Muscle of arm (tissue), 12 donors: ENCODE results near the gene ZNF446. TPM values are rescaled to one million over a fixed set of nuclear protein-coding genes. Genes with fewer than 3 reads are reported as not detected.
"Not testable (repeated sequence)": the region's sequence is repeated elsewhere in the genome, so short reads cannot be mapped to it uniquely, and the experiment has no call there.

ENCODE experiments used
- DNase-seq: peaks from one replicate; pipeline ENCODE4 v3.0.0-alpha.2; 2013
- polyA plus RNA-seq, 12 donors: library from polyadenylated mRNA; unstranded; fragments of 120-200 nt; gene quantifications; one replicate each; pipeline ENCODE4 v1.2.1, GENCODE V29; 2013; ENCODE audit not compliant: insufficient read length in 12 of 12

The ZNF446 gene
- polyA plus RNA-seq, 12 donors, result 4.8 to 10.4 (median 6.8) TPM; not detected in 1

- DNase-seq, result no peak
Measured at GRCh38 chr19:58469241-58470013, 6.7 kb upstream of the ZNF446 start.

DNA sequence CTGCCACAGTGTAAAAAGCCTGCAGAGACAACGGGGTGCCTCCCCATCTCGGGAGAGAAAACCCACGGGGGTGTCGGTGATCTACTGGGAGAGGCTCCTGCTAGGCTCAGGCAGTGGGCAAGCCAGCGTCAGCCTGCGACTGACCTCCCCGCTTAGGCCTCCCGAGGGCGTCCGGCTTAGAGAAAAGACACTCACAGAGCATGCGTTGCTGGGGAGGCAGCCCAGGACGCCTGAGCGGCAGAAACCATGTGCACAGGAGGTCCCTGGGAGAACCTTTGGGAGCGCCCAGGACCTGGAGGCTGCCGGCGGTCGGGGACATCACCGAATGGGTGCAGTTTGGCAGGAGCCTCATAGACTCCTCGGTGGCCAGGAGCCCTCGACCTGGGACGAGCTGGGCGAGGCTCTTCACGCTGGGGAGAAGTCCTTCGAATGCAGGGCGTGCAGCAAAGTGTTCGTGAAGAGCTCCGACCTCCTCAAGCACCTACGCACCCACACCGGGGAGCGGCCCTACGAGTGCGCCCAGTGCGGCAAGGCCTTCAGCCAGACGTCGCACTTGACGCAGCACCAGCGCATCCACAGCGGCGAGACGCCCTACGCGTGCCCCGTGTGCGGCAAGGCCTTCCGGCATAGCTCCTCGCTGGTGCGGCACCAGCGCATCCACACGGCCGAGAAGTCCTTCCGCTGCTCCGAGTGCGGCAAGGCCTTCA is 5.2 kb upstream of the ZNF446 start:
- DNase-seq, result not testable (repeated sequence)

- DNase-seq, result no peak
Measured at GRCh38 chr19:58471736-58472135, 4.4 kb upstream of the ZNF446 start.

DNA sequence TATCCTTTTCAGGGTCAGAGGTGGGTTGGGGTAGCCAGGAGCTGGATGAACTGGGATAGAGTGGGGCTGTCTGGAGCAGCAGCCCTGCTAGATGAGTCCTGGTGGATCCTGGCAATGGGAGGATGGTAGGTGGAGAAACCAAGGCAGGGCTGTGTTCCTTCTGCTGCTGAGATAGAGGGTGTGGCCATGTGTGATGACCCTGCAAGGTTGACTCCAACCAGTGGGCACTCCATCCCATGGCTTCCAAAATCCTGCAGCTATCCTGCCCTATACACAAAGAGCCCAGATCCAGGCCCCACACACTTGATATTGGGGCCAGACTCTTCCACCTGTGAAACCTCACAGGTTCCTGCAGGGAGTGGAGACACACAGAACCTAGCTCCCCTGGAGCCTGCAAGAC is 2.4 kb upstream of the ZNF446 start:
- no peak for DNase-seq

DNA sequence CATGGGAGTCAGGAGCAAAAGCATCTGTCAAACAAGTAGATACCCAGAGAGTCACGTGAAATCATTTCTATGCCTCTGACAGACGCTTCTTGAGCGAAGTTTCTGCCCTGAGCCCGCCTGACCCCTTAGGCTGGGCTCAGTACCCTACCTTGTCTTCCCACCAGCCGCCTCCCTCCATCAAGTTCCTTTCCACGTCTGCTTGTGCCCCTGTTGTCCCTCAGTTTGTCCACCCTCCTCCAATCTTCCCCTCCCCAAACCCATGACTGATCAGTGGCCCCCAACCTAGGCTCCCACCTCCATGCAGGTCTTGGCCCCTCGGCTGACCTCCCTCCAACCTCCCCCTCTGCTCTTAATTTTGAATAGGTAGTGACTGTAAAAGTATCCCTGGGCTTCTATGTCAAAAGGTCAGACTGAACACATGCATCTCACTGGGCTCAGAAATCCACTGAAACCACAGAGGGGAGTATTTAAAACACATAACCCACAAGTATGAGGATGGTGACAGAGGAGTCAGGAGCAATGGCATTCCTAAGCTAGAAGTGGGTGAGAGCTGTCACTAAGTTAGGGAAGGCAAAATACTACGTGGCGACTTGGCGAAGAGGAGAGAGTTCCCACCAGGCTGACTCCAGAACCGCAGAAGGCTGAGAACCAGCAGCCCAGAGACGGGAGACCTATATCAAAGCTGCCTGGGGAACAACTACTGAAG is 1.7 kb upstream of the ZNF446 start:
- DNase-seq, result no peak

DNA sequence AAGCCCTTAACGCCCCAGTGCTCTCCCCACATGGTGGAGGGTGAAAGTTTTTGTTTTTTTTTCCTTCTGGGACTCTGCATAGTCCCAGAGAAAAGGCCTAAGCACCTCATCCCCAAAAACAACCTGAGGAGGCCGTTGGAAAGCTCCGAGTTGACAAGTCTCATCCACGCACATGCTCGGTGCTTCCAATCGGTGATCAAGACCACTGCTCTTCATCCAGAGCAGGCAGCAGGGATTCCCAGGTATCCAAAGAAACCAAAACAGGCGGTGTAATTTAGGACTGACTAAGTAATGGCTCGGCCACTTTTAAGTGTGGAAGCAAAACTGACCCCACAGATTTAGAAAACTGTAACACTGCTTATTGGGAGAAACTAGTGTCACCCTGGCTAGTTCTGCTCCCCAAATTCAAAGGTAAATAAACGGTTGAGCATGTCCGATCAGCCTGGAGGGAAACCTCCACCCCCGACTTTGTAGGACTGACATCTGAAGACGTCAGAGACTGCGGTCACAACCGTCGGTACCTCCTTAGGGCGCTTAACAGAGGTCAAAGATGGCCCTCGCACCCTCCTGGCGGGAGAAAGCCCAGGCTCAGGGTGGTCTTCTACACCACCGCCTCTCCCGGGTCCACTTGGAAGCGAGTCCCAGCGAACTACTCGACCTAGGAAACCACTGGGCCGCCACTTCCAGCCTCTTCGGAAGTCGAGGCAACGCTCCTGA is 997 bp upstream of the ZNF446 start:
- DNase-seq, result no peak

GRCh38 chr19:58476498-58477015 is 405 bp downstream of the ZNF446 start:
- peak; percentile 34 for DNase-seq

- no peak for DNase-seq
Measured at GRCh38 chr19:58477130-58477529, 978 bp downstream of the ZNF446 start.

GRCh38 chr19:58477871-58478270 is 1.7 kb downstream of the ZNF446 start:
- DNase-seq, result no peak

GRCh38 chr19:58479303-58479702 is 3.2 kb downstream of the ZNF446 start:
- DNase-seq, result no peak

DNA sequence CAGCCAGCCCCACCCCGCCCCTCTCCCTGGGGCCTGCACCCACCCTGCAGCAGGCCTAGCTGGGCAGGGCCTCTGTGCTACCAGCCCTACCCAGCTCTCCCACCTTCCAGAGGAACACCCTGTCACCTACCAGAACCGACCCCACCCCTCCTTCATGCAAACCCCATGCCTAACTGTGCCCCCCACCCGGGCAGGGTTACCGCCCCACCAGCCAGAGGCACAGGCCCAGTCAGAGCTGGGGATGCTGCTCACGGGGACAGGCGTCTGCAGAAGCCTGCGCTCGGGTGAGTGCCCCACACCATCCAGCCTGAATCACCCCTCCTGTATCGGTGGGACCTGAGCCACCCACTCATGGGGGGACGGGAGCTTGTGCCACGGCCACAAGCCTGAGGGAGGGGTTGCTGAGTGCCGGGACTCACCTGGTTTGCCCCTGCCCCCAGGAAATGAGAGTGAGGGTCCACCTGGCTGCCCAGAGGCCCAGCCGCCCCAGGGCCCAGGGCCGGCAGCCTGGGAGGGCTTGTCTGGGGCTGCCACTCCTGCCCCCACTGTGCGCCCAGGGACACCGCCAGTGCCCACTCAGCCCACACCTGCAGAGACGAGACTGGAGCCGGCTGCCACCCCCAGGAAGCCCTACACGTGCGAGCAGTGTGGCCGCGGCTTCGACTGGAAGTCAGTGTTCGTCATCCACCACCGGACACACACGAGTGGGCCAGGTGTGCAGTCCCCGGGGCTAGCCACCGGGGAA is 3.8 kb downstream of the ZNF446 start:
- DNase-seq, result no peak

DNA sequence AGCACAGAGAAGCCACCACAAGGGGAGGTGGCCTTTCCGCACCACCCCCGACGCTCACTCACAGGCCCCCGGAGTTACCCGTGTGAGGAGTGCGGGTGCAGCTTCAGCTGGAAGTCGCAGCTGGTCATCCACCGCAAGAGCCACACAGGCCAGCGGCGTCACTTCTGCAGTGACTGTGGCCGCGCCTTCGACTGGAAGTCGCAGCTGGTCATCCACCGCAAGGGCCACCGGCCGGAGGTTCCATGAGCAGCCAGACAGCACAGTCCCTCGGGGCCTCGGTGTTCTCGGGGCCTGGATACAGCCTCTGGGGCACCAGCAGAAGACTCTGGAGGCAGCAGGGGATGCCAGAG is 4.3 kb downstream of the ZNF446 start:
- no peak for DNase-seq

DNA sequence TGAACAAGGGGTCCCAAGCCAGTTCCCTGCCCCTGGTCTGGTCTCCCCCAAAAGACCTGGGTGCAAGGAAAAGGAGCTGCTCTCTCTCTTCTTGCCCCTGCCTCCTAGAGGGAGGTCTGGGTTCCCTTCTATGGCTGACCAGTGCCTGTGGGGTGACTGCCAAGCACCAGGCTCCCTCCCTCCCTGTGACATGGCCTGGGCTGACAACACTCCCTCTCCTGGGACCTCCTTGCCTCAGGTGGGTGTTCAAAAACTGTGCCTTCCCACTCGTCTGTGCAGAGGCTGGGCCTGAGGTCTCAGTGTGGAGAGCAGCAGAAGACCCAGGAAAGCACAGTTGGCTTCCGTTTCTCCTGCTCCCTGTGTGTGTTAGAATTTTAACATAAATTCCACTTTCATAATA is 4.7 kb downstream of the ZNF446 start:
- no peak for DNase-seq

- no peak for DNase-seq
Measured at GRCh38 chr19:58482372-58482771, 6.2 kb downstream of the ZNF446 start.

DNA sequence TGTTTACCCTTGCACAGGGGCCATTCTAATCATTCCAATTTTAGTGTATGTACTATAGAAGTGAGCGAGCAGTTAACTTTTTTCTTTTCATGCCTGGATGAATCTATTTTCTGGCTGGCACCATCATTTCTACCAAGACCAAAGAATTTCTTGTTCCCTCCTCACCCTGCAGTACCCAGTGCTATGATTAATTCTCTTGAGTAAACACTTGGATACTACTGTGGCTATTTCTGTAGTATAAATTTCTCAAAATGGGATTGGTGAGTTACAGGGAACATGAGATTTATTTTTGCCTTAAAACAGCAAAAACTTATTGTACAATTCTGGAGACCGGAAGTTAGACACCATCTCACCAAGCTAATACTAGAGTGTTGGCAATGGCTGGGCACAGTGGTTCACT is 7.6 kb downstream of the ZNF446 start:
- DNase-seq, result no peak

- not testable (repeated sequence) for DNase-seq
Measured at GRCh38 chr19:58484349-58484748, 8.2 kb downstream of the ZNF446 start.

GRCh38 chr19:58491393-58491792 is 15.2 kb downstream of the ZNF446 start:
- DNase-seq, result no peak

- no peak for DNase-seq
Measured at GRCh38 chr19:58492265-58492664, 16.1 kb downstream of the ZNF446 start.

DNA sequence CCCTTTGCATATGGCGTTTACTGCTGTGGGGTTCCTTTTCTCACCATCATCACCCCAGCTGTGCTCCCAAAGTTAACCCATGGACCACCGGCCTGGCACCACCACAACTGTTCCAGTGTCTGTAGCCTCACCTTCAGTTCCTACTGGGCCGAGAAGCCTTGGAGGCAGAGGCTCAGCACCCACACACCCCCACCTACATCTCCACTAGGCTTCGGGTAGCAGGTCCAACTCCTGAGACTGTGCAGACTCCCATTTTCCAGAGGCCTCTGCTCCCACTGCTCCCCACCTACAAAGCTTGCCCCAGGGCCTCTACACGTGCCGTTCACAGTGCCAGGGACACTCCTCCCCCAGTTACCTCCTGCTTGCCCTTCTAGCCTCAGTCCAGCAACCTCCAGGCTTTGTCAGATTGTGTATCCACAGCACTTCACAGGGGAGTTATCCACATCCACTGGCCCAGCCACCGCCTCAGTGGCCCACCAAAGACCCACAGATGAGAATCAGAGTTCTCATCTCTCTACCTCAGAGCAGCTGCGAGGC is 21.6 kb downstream of the ZNF446 start:
- no peak for DNase-seq

DNA sequence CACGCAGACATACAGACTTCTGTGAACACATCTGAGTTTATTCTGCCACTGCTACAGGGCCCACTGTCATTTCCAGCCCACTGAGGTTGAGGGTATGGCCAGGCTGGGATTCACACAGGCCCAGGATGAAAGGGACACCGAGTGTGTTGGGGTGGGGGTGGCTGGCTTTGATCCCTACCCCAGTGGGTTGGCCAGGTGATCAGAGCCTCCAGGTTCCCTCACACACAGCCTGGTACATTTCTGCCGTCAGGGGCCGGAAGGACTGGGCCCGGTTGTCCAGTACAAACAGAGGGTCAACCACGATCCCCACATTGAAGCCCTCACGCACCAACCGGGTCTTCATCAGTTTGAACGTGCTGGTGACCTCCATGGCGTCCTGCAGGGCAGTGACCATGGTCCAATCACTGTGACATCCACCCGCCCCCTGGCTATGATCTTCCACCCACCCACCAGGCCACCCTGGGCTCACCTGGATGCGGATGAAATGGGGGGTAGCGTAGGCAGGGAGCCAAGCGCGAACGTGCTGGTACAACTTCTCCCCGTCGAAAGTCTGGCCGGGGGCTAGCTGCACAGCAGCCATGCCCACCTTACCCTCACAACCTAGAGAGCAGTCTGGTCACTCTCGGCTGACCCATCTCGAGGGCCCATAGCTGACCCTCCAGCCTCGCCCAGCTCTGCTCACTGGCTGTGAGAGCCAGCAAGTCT is 22.3 kb downstream of the ZNF446 start:
- no peak for DNase-seq
